HepG2 (cell line): ENCODE data around the gene PPP2R5D. TPM values are rescaled to one million over a fixed set of nuclear protein-coding genes. Genes with fewer than 3 reads are reported as not detected.

Source experiments
- ATAC-seq: fragments of 200-7000 bp; cut with Tn5 transposase; 3 replicates; pipeline ENCODE4 v1.9.1; 2020; ENCODE audit warnings: mild to moderate bottlenecking, moderate library complexity
- BruUV-seq: library from RNA; stranded (reverse); fragments of 400-500 nt; replicated peaks from 2 replicates; lab custom pipeline; 2021; lab: Mats Ljungman, UMichigan
- CTCF ChIA-PET: fragments of 300-600 bp; formaldehyde crosslinking; extraction: SDS; loops from one replicate; lab custom pipeline; 2021; ENCODE audit warnings: low total read pairs, inconsistent platforms, low intra/inter-chr PET ratio; lab: Yijun Ruan, JAX
- POLR2A ChIA-PET: fragments of 350-600 bp; sonication (Branson Sonifier 250); formaldehyde crosslinking; loops from one replicate; lab custom pipeline; 2020; ENCODE audit warnings: antibody characterized with exemption, inconsistent platforms; lab: Yijun Ruan, JAX
- DNase-seq: peaks from one replicate; pipeline ENCODE4 v3.0.0-alpha.2; 2015; ENCODE audit warnings: low spot score
- FAIRE-seq: peaks from 3 replicates; lab custom pipeline; 2011; peaks lifted over from hg19 to GRCh38; lab: Jason Lieb, UNC
- H2AFZ ChIP-seq: one replicate; pipeline ENCODE4 v1.6.1; 2011; ENCODE audit warnings: low read length, inconsistent platforms
- H3K27ac ChIP-seq: fragments of 300-600 bp; 3 replicates; pipeline ENCODE4 v1.8.0; 2011; ENCODE audit warnings: mixed run types, mild to moderate bottlenecking, mixed read lengths, low read length, inconsistent platforms; ENCODE audit not compliant: insufficient read depth; ENCODE audit errors: extremely low read length
- H3K27me3 ChIP-seq, 2 experiments: fragments of 200-600 bp in 1 of 2; 2 replicates in 1 of 2; 3 replicates in 1 of 2; pipeline versions ENCODE4 v1.6.0 to v1.8.0; 2011; ENCODE audit warnings: low read length in 2 of 2, mild to moderate bottlenecking in 2 of 2, moderate library complexity in 2 of 2, inconsistent platforms in 1 of 2; ENCODE audit not compliant: insufficient read depth in 2 of 2, control insufficient read depth in 1 of 2
- H3K36me3 ChIP-seq, 2 experiments: fragments of 200-600 bp in 1 of 2; replicated peaks in 1 of 2; 2 replicates in 1 of 2; 3 replicates in 1 of 2; pipeline versions ENCODE4 v1.5.1 to v1.8.0; 2011; ENCODE audit warnings: low read length in 2 of 2, inconsistent platforms in 1 of 2; ENCODE audit not compliant: insufficient read depth in 2 of 2, control insufficient read depth in 1 of 2
- H3K4me1 ChIP-seq: 2 replicates; pipeline ENCODE4 v1.5.1; 2012; ENCODE audit warnings: low read length, inconsistent platforms; ENCODE audit not compliant: insufficient read depth
- H3K4me2 ChIP-seq: 2 replicates; pipeline ENCODE4 v1.6.0; 2011; ENCODE audit warnings: low read depth, low read length, inconsistent platforms
- H3K4me3 ChIP-seq, 3 experiments: fragments of 200-600 bp in 1 of 3; sonication (generic), shearing (Covaris generic) in 1 of 3; replicated peaks in 1 of 3; 2 replicates each; pipeline ENCODE4 v1.5.1; 2011 to 2016; ENCODE audit warnings: low read length in 3 of 3, inconsistent platforms in 2 of 3, low read depth in 2 of 3, mild to moderate bottlenecking in 2 of 3, control low read depth in 1 of 3, mixed read lengths in 1 of 3; ENCODE audit not compliant: insufficient read depth in 1 of 3
- H3K79me2 ChIP-seq: one replicate; pipeline ENCODE4 v1.6.1; 2011; ENCODE audit warnings: low read length, inconsistent platforms; ENCODE audit not compliant: insufficient read depth
- H3K9ac ChIP-seq: 2 replicates; pipeline ENCODE4 v1.6.0; 2011; ENCODE audit warnings: mild to moderate bottlenecking, low read depth, low read length, inconsistent platforms; ENCODE audit not compliant: insufficient read depth
- H3K9me3 ChIP-seq: 2 replicates; pipeline ENCODE4 v1.5.1; 2012; ENCODE audit warnings: mild to moderate bottlenecking, low read length
- H4K20me1 ChIP-seq: 2 replicates; pipeline ENCODE4 v1.6.0; 2011; ENCODE audit warnings: inconsistent platforms, mild to moderate bottlenecking, low read length, moderate library complexity; ENCODE audit not compliant: insufficient read depth
- ASH2L ChIP-seq: fragments of 300-600, 200-600 bp; sonication (generic); IDR thresholded peaks from 2 replicates; pipeline ENCODE4 v1.7.0; 2017; ENCODE audit warnings: low read depth, mild to moderate bottlenecking, moderate library complexity, mixed read lengths, low read length; ENCODE audit not compliant: insufficient read length
- CHCHD3 ChIP-seq: sonication (generic); formaldehyde crosslinking; IDR thresholded peaks from 2 replicates; pipeline ENCODE4 v1.8.0; 2022; ENCODE audit warnings: mild to moderate bottlenecking, missing genetic modification reagents, moderate library complexity
- MIER3 ChIP-seq: IDR thresholded peaks from 2 replicates; pipeline ENCODE4 v1.6.1; 2016; ENCODE audit warnings: missing compliant biosample characterization, borderline replicate concordance
- MLLT10 ChIP-seq: sonication (generic); formaldehyde crosslinking; IDR thresholded peaks from 2 replicates; pipeline ENCODE4 v1.4.0; 2020; ENCODE audit warnings: missing genetic modification reagents
- NFATC3 ChIP-seq: sonication (generic); formaldehyde crosslinking; IDR thresholded peaks from 2 replicates; pipeline ENCODE4 v1.5.1; 2020; ENCODE audit warnings: mild to moderate bottlenecking, missing genetic modification reagents
- NFKB2 ChIP-seq: sonication (generic); formaldehyde crosslinking; IDR thresholded peaks from 2 replicates; pipeline ENCODE4 v1.4.0; 2020; ENCODE audit warnings: missing genetic modification reagents, borderline replicate concordance
- SMAD1 ChIP-seq: sonication (generic); formaldehyde crosslinking; IDR thresholded peaks from 2 replicates; pipeline ENCODE4 v1.4.0; 2020; ENCODE audit warnings: missing genetic modification reagents, low read depth, mild to moderate bottlenecking, borderline replicate concordance
- ZC3H13 ChIP-seq: sonication (generic); formaldehyde crosslinking; IDR thresholded peaks from 2 replicates; pipeline ENCODE4 v1.8.1; 2023; ENCODE audit warnings: mild to moderate bottlenecking, missing genetic modification reagents, moderate library complexity
- ZFP37 ChIP-seq: sonication (generic); formaldehyde crosslinking; IDR thresholded peaks from 2 replicates; pipeline ENCODE4 v1.4.0; 2020; ENCODE audit warnings: missing genetic modification reagents, borderline replicate concordance
- ZNF446 ChIP-seq: sonication (generic); formaldehyde crosslinking; IDR thresholded peaks from 2 replicates; pipeline ENCODE4 v1.5.0; 2020; ENCODE audit warnings: mild to moderate bottlenecking, missing genetic modification reagents
- ZNF672 ChIP-seq: sonication (generic); formaldehyde crosslinking; IDR thresholded peaks from 2 replicates; pipeline ENCODE4 v1.8.1; 2022; ENCODE audit warnings: missing genetic modification reagents
- ZNF772 ChIP-seq: sonication (generic); formaldehyde crosslinking; IDR thresholded peaks from 2 replicates; pipeline ENCODE4 v1.5.0; 2020; ENCODE audit warnings: mild to moderate bottlenecking, missing genetic modification reagents
- ZNF782 ChIP-seq: sonication (generic); formaldehyde crosslinking; IDR thresholded peaks from 2 replicates; pipeline ENCODE4 v1.4.0; 2020; ENCODE audit warnings: missing genetic modification reagents, mild to moderate bottlenecking, borderline replicate concordance
- ZNF891 ChIP-seq: sonication (generic); formaldehyde crosslinking; IDR thresholded peaks from 2 replicates; pipeline ENCODE4 v1.5.0; 2020; ENCODE audit warnings: mild to moderate bottlenecking, missing genetic modification reagents
- WGBS: methylation state at CpG from one replicate; pipeline ENCODE4 v1.1.6; 2017; ENCODE audit warnings: low lambda C conversion rate; 5-methylcytosine and 5-hydroxymethylcytosine counted together
- in situ Hi-C: cut with HindIII; loops from 2 replicates; pipeline ENCODE4 v1.10.0; 2017; ENCODE audit warnings: low pct_unique_long_range_greater_than_20kb; ENCODE audit not compliant: extremely low pct_ligation_motif_present
- intact Hi-C: fragments of 100-400 bp; cut with micrococcal nuclease; formaldehyde crosslinking; loops from one replicate; pipeline ENCODE4 v1.10.0; 2022; ENCODE audit not compliant: unreplicated experiment
- polyA plus RNA-seq, 8 experiments: library from polyadenylated mRNA; depleted of rRNA in 3 of 8; stranded (reverse) in 7 of 8; unstranded in 1 of 8; fragments of >200 nt; fragmentation: Illumina TruSeq in 4 of 8; extraction: Trizol in 4 of 8; gene quantifications; 2 replicates each; pipeline versions ENCODE4 v1.2.1 to v1.2.3, GENCODE V29; 2011 to 2016; ENCODE audit warnings: low read depth in 4 of 8, missing spikeins in 1 of 8, mixed read lengths in 1 of 8; ENCODE audit not compliant: insufficient read depth in 1 of 8
- total RNA-seq, 5 experiments: library from RNA; depleted of rRNA; stranded (reverse); fragments of >200 nt; fragmentation: Illumina TruSeq; extraction: Trizol; gene quantifications; 2 replicates each; pipeline ENCODE4 v1.2.3, GENCODE V29; 2016; ENCODE audit warnings: low read depth in 1 of 5
- TF ChIP-seq, protein P1 (sequence below): sonication (generic); formaldehyde crosslinking; IDR thresholded peaks from 2 replicates; pipeline ENCODE4 v1.8.0; 2022; ENCODE audit warnings: mild to moderate bottlenecking, missing genetic modification reagents, moderate library complexity
- TF ChIP-seq, protein P2 (sequence below): sonication (generic); formaldehyde crosslinking; IDR thresholded peaks from 2 replicates; pipeline ENCODE4 v1.4.0; 2020; ENCODE audit warnings: missing genetic modification reagents, borderline replicate concordance
- TF ChIP-seq, protein P3 (sequence below): sonication (generic); formaldehyde crosslinking; IDR thresholded peaks from 2 replicates; pipeline ENCODE4 v1.4.0; 2020; ENCODE audit warnings: mild to moderate bottlenecking, missing genetic modification reagents

Gene PPP2R5D
- total and polyA plus RNA-seq, 2 of the 13 experiments (the other 11 are each of a cell fraction or from before 2014, with no cell fraction given): 53.7 to 60.4 TPM

DNA sequence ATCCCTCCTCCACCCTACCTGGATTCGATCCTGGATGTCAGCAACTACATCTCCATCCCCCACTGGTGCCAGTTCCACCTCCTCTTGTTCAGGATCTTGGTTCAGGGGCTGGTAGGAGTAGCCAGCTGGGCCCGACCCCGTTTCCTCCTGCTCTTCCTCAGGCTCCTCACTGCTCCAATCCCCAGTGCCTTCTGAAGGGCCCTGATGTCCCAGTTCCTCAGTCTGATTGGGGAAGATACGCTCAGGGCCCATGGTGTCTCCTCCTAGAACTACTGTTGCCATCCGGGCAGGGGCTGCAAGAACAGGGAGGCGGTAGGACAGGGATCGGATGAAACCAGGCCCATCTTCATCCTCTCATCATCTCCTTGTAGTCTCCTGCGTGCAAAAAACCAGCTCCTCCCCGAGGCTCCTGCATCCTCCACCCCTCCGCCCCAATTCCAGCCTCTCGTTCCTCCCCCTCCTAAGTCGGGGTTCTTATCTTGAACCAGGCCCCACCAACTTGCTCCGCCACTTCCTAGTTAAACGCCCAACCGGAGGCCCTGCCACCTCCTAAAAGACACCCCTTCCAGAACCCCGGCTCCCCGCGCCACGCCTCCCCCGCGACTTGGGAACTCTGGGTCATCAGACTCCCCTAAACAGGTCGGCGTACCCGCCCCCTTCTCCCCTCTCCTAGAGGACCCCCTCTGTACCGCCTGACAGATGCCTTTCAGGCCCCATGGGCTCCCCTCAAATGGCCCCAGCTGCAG, 28.9 kb downstream of the PPP2R5D start:
- no peak for FAIRE-seq
- POLR2A ChIA-PET: interaction anchor here (0.9 to 5.3 kb wide), 27 partner anchors 10 to 503 kb away, joined by 3 to 76 read pairs (median 8); partner anchors contain the start of genes CNPY3, CUL7, CUL9 and KLC4
- TF ChIP-seq CHCHD3 (CRISPR knock-in tag) (no peak), ZC3H13 (CRISPR knock-in tag) (peak; percentile 46; the same call in 1 of the 2 replicates), ZNF772 (0 out of 2 replicates have a peak, but pooled peaks have one; percentile 36), MIER3 (CRISPR knock-in tag) (no peak), ZNF672 (CRISPR knock-in tag) (no peak), ASH2L (peak; percentile 68), MLLT10 (CRISPR knock-in tag) (no peak), NFKB2 (CRISPR knock-in tag) (0 out of 2 replicates have a peak, but pooled peaks have one; percentile 21), ZNF891 (CRISPR knock-in tag) (0 out of 2 replicates have a peak, but pooled peaks have one; percentile 34), ZFP37 (CRISPR knock-in tag) (0 out of 2 replicates have a peak, but pooled peaks have one; percentile 12), NFATC3 (0 out of 2 replicates have a peak, but pooled peaks have one; percentile 18), ZNF446 (CRISPR knock-in tag) (0 out of 2 replicates have a peak, but pooled peaks have one; percentile 6), SMAD1 (CRISPR knock-in tag) (0 out of 2 replicates have a peak, but pooled peaks have one; percentile 3), ZNF782 (CRISPR knock-in tag) (0 out of 2 replicates have a peak, but pooled peaks have one; percentile 20)
- TF ChIP-seq, protein P1, sequence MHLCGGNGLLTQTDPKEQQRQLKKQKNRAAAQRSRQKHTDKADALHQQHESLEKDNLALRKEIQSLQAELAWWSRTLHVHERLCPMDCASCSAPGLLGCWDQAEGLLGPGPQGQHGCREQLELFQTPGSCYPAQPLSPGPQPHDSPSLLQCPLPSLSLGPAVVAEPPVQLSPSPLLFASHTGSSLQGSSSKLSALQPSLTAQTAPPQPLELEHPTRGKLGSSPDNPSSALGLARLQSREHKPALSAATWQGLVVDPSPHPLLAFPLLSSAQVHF: no peak
- TF ChIP-seq, protein P2, sequence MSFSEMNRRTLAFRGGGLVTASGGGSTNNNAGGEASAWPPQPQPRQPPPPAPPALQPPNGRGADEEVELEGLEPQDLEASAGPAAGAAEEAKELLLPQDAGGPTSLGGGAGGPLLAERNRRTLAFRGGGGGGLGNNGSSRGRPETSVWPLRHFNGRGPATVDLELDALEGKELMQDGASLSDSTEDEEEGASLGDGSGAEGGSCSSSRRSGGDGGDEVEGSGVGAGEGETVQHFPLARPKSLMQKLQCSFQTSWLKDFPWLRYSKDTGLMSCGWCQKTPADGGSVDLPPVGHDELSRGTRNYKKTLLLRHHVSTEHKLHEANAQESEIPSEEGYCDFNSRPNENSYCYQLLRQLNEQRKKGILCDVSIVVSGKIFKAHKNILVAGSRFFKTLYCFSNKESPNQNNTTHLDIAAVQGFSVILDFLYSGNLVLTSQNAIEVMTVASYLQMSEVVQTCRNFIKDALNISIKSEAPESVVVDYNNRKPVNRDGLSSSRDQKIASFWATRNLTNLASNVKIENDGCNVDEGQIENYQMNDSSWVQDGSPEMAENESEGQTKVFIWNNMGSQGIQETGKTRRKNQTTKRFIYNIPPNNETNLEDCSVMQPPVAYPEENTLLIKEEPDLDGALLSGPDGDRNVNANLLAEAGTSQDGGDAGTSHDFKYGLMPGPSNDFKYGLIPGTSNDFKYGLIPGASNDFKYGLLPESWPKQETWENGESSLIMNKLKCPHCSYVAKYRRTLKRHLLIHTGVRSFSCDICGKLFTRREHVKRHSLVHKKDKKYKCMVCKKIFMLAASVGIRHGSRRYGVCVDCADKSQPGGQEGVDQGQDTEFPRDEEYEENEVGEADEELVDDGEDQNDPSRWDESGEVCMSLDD (CRISPR knock-in tag): 0 out of 2 replicates have a peak, but pooled peaks have one; percentile 34
- TF ChIP-seq, protein P3, sequence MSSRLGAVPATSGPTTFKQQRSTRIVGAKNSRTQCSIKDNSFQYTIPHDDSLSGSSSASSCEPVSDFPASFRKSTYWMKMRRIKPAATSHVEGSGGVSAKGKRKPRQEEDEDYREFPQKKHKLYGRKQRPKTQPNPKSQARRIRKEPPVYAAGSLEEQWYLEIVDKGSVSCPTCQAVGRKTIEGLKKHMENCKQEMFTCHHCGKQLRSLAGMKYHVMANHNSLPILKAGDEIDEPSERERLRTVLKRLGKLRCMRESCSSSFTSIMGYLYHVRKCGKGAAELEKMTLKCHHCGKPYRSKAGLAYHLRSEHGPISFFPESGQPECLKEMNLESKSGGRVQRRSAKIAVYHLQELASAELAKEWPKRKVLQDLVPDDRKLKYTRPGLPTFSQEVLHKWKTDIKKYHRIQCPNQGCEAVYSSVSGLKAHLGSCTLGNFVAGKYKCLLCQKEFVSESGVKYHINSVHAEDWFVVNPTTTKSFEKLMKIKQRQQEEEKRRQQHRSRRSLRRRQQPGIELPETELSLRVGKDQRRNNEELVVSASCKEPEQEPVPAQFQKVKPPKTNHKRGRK (CRISPR knock-in tag): peak; percentile 28; the same call in 1 of the 2 replicates

More for the DNA sequence above, 28.9 kb downstream of the PPP2R5D start:
- no peaks in the 10 kb centered on the region; a peak in 1 of 5 replicates for H3K27me3 ChIP-seq
- no peak overlapping the region for H2AFZ ChIP-seq
- H3K9me3 ChIP-seq: no peaks in the 10 kb centered on the region
- WGBS: 2% methylated on average over 25 of the region's 25 CpGs
- intact Hi-C loops (loop anchor here (1.0 to 5.0 kb wide), 3 partner anchors 29 to 51 kb away; partner anchors contain the start of genes CUL7, GNMT and PPP2R5D), in situ Hi-C loops (no loop called here)
- DNase-seq (no peak), ATAC-seq (no peak; the same call in 2 of the 3 replicates)
- peaks cover 34% of the 10 kb centered on the region for H3K79me2 ChIP-seq
- peaks cover 38% of the 10 kb centered on the region for H3K4me1 ChIP-seq
- H3K4me2 ChIP-seq: peak overlapping the region; percentile 98
- H3K27ac ChIP-seq: peak overlapping the region; percentile 31
- CTCF ChIA-PET: no interaction called here
- BruUV-seq: no TSS peak
- peak overlapping the region; percentile 73 to 91 (median 88) for H3K4me3 ChIP-seq
- H4K20me1 ChIP-seq: no peaks in the 10 kb centered on the region
- H3K9ac ChIP-seq: peak overlapping the region; percentile 82
- H3K36me3 ChIP-seq: peaks cover 25 to 58% of the 10 kb centered on the region in 2 experiments
